Transverse colon (tissue), 4 donors: ENCODE data around the gene TMEM44. TPM values are rescaled to one million over a fixed set of nuclear protein-coding genes. Genes with fewer than 3 reads are reported as not detected.

Experiments used
- DNase-seq: peaks from one replicate; pipeline ENCODE4 v3.0.0-alpha.2; 2019
- H3K27ac ChIP-seq, 4 donors: fragments of 200-600 bp; sonication (generic); 2 replicates each; pipeline ENCODE4 v1.5.1; 2016 to 2018; ENCODE audit warnings: inconsistent platforms in 4 of 4
- H3K27me3 ChIP-seq: fragments of 200-600 bp; sonication (generic); 2 replicates; pipeline ENCODE4 v1.5.1; 2017; ENCODE audit warnings: inconsistent platforms
- H3K36me3 ChIP-seq, 4 donors: fragments of 200-600 bp; sonication (generic); 2 replicates each; pipeline ENCODE4 v1.5.1; 2017 to 2019; ENCODE audit warnings: inconsistent platforms in 4 of 4
- H3K4me1 ChIP-seq, 4 donors: fragments of 200-600 bp; sonication (generic); 2 replicates each; pipeline ENCODE4 v1.5.1; 2017 to 2020; ENCODE audit warnings: inconsistent platforms in 4 of 4
- H3K4me3 ChIP-seq, 4 donors: fragments of 200-600 bp; sonication (generic); 1 replicate in 1 of 4; 2 replicates in 3 of 4; pipeline versions ENCODE4 v1.5.1 to v1.6.1; 2017 to 2019; ENCODE audit warnings: inconsistent platforms in 4 of 4
- H3K9me3 ChIP-seq, 2 donors: fragments of 200-600 bp; sonication (generic); 2 replicates each; pipeline ENCODE4 v1.5.1; 2017 to 2019; ENCODE audit warnings: inconsistent platforms in 2 of 2
- CTCF ChIP-seq, 5 experiments: fragments of 200-600 bp in 3 of 5; fragments of 450-650 bp in 2 of 5; sonication (generic) in 3 of 5; IDR thresholded peaks; 1 replicate in 2 of 5; 2 replicates in 3 of 5; pipeline ENCODE4 v1.5.1; 2016 to 2017; ENCODE audit warnings: antibody characterized with exemption in 5 of 5, inconsistent platforms in 3 of 5, mild to moderate bottlenecking in 2 of 5, moderate library complexity in 1 of 5
- EP300 ChIP-seq: sonication (generic); formaldehyde crosslinking; IDR thresholded peaks from one replicate; pipeline ENCODE4 v1.6.1; 2017; ENCODE audit warnings: antibody characterized with exemption, low read depth
- POLR2A ChIP-seq: fragments of 450-650 bp; IDR thresholded peaks from one replicate; pipeline ENCODE4 v1.6.1; 2016; ENCODE audit warnings: antibody characterized with exemption, mild to moderate bottlenecking, moderate library complexity
- POLR2AphosphoS5 ChIP-seq, 3 donors: sonication (generic); formaldehyde crosslinking; IDR thresholded peaks; one replicate each; pipeline ENCODE4 v1.6.1; 2016; ENCODE audit warnings: antibody characterized with exemption in 3 of 3
- WGBS, 2 donors: methylation state at CpG; one replicate each; pipeline ENCODE4 v1.1.5; 2018; ENCODE audit warnings: low coverage in 1 of 2; 5-methylcytosine and 5-hydroxymethylcytosine counted together
- in situ Hi-C, 4 donors: fragments of 200-750 bp; cut with MboI; loops; one replicate each; pipeline versions ENCODE4 v1.15.0 to v1.15.1; 2017; ENCODE audit warnings: low sequenced_read_pairs in 3 of 4, low pct_ligation_motif_present in 1 of 4, low pct_unique_long_range_greater_than_20kb in 1 of 4
- intact Hi-C: fragments of 100-400 bp; cut with DNase I; formaldehyde crosslinking; loops from one replicate; pipeline ENCODE4 v1.15.1; 2023; ENCODE audit warnings: low total_unique reads
- total RNA-seq, 4 donors: library from RNA; depleted of rRNA; stranded (reverse); fragments of >200 nt; gene quantifications; one replicate each; pipeline ENCODE4 v1.1.0, GENCODE V29; 2016

Gene TMEM44
- total RNA-seq, 4 donors from 2014 or later = 52.0 to 101 (median 58.8) TPM

GRCh38 chr3:194647747-194648146 lies 14.5 kb upstream of the TMEM44 start:
- H3K4me3 ChIP-seq = no peak overlapping the region
- WGBS, 2 donors = 81 to 89% methylated on average over 3 of the region's 3 CpGs
- in situ Hi-C loops = no loop called here
- H3K36me3 ChIP-seq = peaks cover 0 to 55% (median 26%) of the 10 kb centered on the region in 4 donors
- H3K4me1 ChIP-seq = no peaks in the 10 kb centered on the region
- no peak for DNase-seq
- intact Hi-C loops = no loop called here
- H3K9me3 ChIP-seq = no peaks in the 10 kb centered on the region
- H3K27ac ChIP-seq = no peak overlapping the region
- H3K27me3 ChIP-seq = no peaks in the 10 kb centered on the region
- TF ChIP-seq CTCF (IDR thresholded peaks at IDR 0.05) (no peak), EP300 (no peak), POLR2AphosphoS5 (IDR thresholded peaks at IDR 0.05) (no peak), POLR2A (no peak)

GRCh38 chr3:194642769-194643168 lies 9.6 kb upstream of the TMEM44 start:
- WGBS, 2 donors = 84 to 95% methylated on average over 2 of the region's 2 CpGs
- Histone ChIP-seq H3K4me1 (no peaks in the 10 kb centered on the region), H3K36me3 (peaks cover 0 to 42% (median 17%) of the 10 kb centered on the region in 4 donors), H3K4me3 (no peak overlapping the region), H3K27ac (no peak overlapping the region), H3K9me3 (no peaks in the 10 kb centered on the region), H3K27me3 (no peaks in the 10 kb centered on the region)
- intact Hi-C loops = no loop called here
- in situ Hi-C loops = no loop called here
- TF ChIP-seq EP300 (no peak), CTCF (IDR thresholded peaks at IDR 0.05) (no peak), POLR2A (no peak), POLR2AphosphoS5 (IDR thresholded peaks at IDR 0.05) (no peak)
- no peak for DNase-seq

DNA sequence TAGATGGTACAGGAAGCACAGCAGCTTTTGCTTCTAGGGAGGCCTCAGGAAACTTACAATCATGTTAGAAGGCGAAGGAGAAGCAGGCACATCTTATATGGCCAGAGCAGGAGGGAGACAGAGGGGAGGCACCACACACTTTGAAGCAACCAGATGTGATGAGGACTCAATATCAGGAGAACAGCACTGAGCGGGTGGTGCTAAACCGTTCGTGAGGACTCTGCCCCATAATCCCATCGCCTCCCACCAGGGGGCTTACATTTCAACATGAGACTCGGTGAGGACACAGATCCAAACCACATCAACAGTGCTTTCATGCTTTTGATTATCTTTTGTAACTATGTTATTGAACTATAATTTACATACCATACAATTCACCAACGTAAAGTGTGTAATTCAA lies 7.6 kb upstream of the TMEM44 start:
- Histone ChIP-seq H3K4me3 (no peak overlapping the region), H3K4me1 (no peaks in the 10 kb centered on the region), H3K9me3 (no peaks in the 10 kb centered on the region), H3K27me3 (no peaks in the 10 kb centered on the region), H3K36me3 (peaks cover 0 to 36% (median 16%) of the 10 kb centered on the region in 4 donors), H3K27ac (no peak overlapping the region)
- in situ Hi-C loops (no loop called here), intact Hi-C loops (no loop called here)
- TF ChIP-seq EP300 (no peak), POLR2AphosphoS5 (IDR thresholded peaks at IDR 0.05) (no peak)
- DNase-seq = no peak
- 70 to 84% methylated on average over 5 to 7 of the region's 7 CpGs for WGBS, 2 donors

- H3K4me3 ChIP-seq = no peak overlapping the region
- no peak overlapping the region for H3K27ac ChIP-seq
- intact Hi-C loops (no loop called here), in situ Hi-C loops (no loop called here)
- no peaks in the 10 kb centered on the region for H3K27me3 ChIP-seq
- peaks cover 0 to 26% (median 10%) of the 10 kb centered on the region in 4 donors for H3K36me3 ChIP-seq
- TF ChIP-seq POLR2AphosphoS5 (IDR thresholded peaks at IDR 0.05) = no peak
- no peak for TF ChIP-seq CTCF (IDR thresholded peaks at IDR 0.05)
- TF ChIP-seq POLR2A = no peak
- no peak for TF ChIP-seq EP300
- H3K9me3 ChIP-seq = no peaks in the 10 kb centered on the region
- DNase-seq = no peak
- WGBS, 2 donors = 90 to 92% methylated on average over 5 to 10 of the region's 10 CpGs
- H3K4me1 ChIP-seq = no peaks in the 10 kb centered on the region
Observed at GRCh38 chr3:194638991-194639605, 5.9 kb upstream of the TMEM44 start.
